Stimulated activated CD8-positive, alpha-beta memory T cell treated with anti-CD3 and anti-CD28 coated beads, Interleukin-12 subunit alpha, Interleukin-12 subunit beta, amount 100 ng/mL, for 1 hour (primary cell): ENCODE data around the gene ZNF8.
"Not testable (repeated sequence)": the region's sequence is repeated elsewhere in the genome, so short reads cannot be mapped to it uniquely, and the experiment has no call there.

Experiments used
- DNase-seq: peaks from one replicate; pipeline ENCODE4 v3.0.0-alpha.2; 2020; ENCODE audit warnings: low read depth

Gene ZNF8

DNA sequence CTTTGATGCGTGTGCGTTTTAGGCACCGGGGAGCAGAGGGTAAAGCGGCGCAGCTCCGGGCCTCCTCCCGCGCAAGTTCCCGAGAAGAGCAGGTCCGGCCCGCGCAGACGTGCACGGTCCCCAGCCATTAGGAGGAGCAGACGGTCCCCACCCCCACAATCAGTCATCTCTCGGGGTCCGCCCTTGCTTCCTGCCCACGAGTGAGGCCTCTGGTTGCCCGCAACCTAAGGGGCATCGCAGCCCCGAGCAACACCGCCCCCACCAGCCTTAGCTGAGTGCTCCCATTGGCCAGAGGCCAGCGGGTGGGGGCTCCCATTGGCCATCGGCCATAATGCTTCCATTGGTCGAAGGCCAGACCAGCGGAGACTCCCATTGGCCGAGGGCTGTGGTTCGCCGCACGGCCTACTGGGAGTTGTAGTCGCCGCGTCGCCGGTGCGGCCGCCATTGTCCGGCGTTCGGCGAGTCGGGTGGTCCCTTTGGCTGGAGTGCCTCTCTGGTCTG is at the start of gene ZNF8:
Gene ZNF8, plus strand, starts transcription at position 415 of the 501 bp plus-strand sequence. CDS start 127 bp downstream, outside the sequence.
- peak; percentile 93 for DNase-seq

- DNase-seq, result no peak
Measured at GRCh38 chr19:58229255-58229639, 49.5 kb upstream of the ZNF8 start.

- no peak for DNase-seq
Measured at GRCh38 chr19:58237324-58237723, 41.4 kb upstream of the ZNF8 start.

- no peak for DNase-seq
Measured at GRCh38 chr19:58243351-58243750, 35.4 kb upstream of the ZNF8 start.

DNA sequence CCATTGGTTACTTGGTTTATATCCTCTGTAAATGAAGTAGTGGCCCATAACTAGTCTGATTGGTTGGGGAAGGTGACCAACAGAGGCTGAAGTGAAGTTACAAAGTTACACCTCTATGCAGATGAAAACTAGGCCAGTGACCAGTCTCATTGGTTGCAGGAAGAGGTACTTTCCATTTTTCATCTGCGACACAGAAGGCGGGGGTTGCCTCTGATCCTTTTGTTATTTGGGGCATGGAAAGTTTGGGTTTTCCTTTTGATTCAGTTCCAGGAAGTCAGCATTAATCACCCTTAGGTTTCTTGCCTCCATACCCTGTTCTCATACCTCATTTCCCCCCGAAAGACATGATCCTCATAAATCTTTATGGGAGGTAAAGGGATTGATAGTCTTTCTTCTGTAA is 29.9 kb upstream of the ZNF8 start:
- DNase-seq, result no peak

- DNase-seq, result no peak
Measured at GRCh38 chr19:58252102-58252685, 26.6 kb upstream of the ZNF8 start.

DNA sequence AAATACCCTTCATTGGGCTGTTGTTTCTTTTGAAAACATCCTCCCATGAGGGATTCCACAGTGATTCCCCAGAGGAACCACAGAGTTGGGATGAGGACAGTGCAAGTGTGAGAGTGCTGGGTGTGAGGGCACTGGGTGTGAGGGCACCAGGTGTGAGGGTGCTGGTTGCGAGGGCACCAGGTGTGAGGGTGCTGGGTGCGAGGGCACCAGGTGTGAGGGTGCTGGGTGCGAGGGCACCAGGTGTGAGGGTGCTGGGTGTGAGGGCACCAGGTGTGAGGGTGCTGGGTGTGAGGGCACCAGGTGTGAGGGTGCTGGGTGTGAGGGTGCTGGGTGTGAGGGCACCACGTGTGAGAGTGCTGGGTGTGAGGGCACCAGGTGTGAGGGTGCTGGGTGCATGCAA is 20.5 kb upstream of the ZNF8 start:
- DNase-seq, result not testable (repeated sequence)

DNA sequence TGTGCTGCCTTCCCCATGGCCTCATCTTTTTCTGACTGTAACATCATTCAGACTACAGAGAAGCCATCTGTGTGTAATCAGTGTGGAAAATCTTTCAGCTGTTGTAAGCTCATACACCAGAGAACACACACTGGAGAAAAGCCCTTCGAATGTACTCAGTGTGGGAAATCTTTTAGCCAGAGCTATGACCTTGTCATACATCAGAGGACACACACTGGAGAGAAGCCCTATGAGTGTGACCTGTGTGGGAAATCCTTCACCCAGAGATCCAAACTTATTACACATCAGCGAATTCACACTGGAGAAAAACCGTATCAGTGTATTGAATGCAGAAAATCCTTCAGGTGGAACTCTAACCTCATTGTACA is 17.2 kb upstream of the ZNF8 start:
- no peak for DNase-seq

GRCh38 chr19:58261968-58262921 is 16.5 kb upstream of the ZNF8 start:
- DNase-seq, result no peak

DNA sequence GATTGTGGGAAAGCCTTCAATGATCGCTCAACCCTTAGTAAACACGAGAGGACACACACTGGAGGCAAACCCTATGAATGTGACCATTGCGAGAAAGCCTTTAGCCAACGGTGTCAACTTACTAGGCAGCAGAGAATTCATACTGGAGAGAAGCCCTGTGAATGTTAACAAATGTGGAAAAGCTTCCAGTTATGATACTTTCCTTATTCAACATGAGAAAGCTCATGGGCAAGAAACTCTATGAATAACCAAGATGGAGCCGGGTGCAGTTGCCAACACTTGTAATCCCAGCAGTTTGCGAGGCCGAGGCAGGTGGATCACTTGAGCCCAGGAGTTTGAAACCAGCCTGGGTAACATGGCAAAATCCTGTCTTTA is 15.8 kb upstream of the ZNF8 start:
- no peak for DNase-seq

DNA sequence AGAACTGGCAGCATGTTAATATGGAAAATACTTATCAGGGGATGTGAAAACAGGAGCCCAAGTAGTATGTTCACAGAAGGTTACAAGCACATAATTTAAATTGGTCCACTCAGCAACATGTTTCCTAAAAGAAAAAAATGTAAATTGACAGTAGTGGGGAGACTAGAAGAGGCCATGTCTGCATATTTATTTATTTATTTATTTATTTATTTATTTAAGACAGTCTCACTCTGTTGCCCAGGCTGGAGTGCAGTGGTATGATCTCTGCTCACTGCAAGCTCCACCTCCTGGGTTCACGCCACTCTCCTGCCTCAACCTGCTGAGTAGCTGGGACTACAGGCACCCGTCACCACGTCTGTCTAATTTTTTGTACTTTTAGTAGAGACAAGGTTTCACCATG is 13.7 kb upstream of the ZNF8 start:
- no peak for DNase-seq

GRCh38 chr19:58268344-58268743 is 10.4 kb upstream of the ZNF8 start:
- DNase-seq, result no peak

DNA sequence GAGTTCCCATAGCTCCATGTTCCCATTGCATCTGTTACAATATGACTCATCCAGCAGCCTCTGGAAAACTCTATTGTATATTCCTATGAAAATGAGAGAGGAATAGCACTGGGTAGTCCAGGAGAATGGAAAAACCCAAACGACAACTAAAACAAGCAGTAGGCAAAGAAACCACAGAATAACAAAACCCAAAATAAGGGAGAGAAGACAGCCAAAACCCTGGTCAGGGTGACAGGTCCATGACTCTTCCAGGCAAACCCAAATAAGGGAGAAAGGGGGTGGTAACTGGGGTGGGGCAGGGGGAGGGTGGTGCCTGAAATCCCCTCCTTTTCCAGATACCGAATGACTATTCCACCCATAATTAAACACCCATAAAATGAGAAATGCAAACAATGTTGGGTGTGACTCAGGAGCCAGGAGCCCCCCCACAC is 4.0 kb upstream of the ZNF8 start:
- no peak for DNase-seq

GRCh38 chr19:58275564-58275963 is 3.2 kb upstream of the ZNF8 start:
- DNase-seq, result no peak

GRCh38 chr19:58277197-58277596 is 1.6 kb upstream of the ZNF8 start:
- no peak for DNase-seq

DNA sequence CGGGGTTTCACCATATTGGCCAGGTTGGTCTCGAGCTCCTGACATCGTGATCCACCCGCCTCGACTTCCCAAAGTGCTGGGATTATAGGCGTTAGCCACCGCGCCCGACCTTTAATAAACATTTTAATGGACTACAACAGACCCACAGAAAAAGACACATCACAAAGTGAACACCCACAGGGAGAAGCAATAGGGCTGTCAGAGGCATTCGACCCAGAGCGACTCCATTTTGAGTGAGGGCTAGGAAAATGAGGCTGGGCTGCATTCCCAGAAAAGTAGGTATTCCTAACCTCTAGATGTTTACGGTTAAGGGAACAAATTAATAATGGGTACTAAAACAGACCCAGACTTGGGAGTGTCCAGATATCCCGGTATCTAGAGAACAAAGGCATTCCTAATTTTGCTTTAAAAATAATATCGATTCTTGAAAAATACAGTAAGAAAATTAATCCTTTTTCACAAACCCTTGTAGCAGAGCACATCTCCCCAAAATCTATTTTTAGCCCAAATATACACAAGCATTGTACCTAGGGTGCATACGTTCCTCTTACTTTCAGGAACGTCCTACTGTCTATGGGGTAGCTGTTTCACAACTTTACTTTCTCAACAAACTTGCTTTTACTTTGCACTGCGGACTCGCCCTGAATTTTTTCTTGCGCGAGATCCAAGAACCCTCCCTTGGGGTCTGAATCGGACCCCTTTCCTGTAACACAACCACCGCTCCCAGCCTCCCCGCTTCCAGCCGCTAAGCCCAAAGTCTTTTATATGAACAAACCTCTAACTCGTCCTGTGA is 811 bp upstream of the ZNF8 start:
- DNase-seq, result no peak

DNA sequence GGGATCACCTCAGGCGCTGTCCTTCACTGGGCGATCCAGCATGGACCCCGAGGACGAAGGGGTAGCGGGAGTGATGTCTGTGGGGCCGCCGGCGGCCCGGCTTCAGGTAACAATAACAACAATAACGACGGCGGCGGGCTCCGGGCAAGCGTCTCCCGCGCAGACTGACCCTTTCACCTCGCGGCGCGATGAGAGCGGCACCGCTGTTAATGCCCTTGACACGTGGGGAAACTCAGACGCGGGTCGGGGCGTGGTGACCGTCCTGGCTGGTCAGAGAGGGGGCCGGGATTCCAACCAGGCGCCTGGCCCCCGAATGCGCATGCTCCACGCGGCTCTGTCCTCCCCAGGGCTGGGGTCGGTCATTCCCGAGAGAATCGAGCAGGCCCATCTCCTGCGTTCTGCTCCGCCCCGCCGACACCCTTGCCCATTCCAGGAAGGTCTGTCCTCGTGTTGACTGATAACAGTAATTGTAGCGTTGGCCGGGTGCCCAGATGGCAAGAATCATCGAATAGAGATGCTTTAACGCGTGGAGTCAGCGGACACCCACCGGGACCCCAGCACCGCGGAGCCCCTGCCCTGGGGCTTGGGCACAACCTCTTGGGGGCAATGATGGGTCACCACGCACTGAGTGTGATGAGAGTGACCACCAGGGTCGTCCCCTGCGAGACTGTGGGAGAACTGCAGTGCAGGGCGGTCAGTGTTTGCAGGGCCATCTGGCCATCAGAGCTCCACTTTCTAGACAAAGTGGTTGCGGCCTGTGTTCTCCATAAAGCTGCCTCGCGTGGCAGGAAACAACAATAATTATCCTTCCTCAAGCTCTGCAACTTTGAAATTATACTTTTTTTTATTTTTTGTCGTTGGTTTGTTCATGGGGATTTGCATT is 528 bp downstream of the ZNF8 start:
- peak; percentile 2 for DNase-seq

DNA sequence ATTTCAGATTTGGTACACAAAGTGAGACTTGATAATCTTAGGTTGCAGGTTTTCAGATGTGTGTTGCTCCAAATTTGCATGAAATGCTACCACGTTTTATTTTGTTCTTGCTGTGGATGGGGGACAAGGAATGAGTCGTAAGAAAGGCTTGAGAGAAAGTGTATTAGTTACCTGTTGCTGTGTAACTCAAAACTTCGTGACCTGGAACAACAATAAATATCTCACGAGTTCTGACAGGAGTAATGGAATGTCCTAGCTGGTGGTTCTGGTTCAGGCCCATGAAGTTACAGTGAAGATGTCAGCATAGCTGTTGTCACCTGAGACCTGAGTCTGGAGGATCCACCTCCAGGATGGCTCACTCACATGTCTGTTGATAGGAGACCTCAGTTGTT is 1.2 kb downstream of the ZNF8 start:
- no peak for DNase-seq

DNA sequence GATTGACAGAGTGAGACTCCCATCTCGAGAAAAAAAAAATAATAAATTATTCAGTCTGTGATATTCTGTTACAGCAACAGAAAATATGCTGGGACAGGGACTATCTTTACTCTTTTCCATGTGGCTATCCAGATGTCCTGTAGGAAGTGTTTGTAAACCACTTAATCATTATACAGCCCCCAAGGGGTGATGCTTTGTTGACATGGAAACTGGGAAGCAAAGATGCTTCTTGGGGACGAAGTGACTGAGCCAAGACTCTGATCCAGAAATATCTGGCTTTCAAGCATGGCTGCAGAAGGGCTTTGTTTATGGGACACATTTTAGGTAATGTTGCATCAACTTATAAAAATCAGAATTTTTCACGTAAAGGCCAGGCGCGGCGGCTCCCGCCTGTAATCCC is 5.4 kb downstream of the ZNF8 start:
- no peak for DNase-seq

- DNase-seq, result no peak
Measured at GRCh38 chr19:58291943-58292342, 13.2 kb downstream of the ZNF8 start.

GRCh38 chr19:58294743-58295374 is 16.1 kb downstream of the ZNF8 start:
- no peak for DNase-seq
